Kidney epithelial cell (primary cell): ENCODE measurements around the gene UBD. TPM values are rescaled to one million over a fixed set of nuclear protein-coding genes. Genes with fewer than 3 reads are reported as not detected.

Experiments used
- DNase-seq: peaks from one replicate; pipeline ENCODE4 v3.0.0-alpha.2; 2010; ENCODE audit warnings: low read depth
- H3K27me3 ChIP-seq: 2 replicates; pipeline ENCODE4 v1.6.0; 2011; ENCODE audit warnings: low read length; ENCODE audit not compliant: control insufficient read depth, insufficient read depth
- H3K36me3 ChIP-seq: 2 replicates; pipeline ENCODE4 v1.5.1; 2011; ENCODE audit warnings: low read length; ENCODE audit not compliant: control insufficient read depth, insufficient read depth
- H3K4me3 ChIP-seq: 2 replicates; pipeline ENCODE4 v1.5.1; 2011; ENCODE audit warnings: low read depth, mild to moderate bottlenecking, control low read depth, low read length
- total RNA-seq: library from RNA; depleted of rRNA; stranded (reverse); fragments of >200 nt; gene quantifications from 2 replicates; pipeline ENCODE4 v1.2.3, GENCODE V29; 2015
- TF ChIP-seq, protein P1 (sequence below): IDR thresholded peaks from 2 replicates; pipeline ENCODE4 v1.5.1; 2011; ENCODE audit warnings: mild to moderate bottlenecking, moderate library complexity, low read length, control low read depth, inconsistent platforms; ENCODE audit not compliant: insufficient read depth, poor library complexity, severe bottlenecking

The UBD gene
- total RNA-seq, 1 donor from 2014 or later, result 9.4 TPM

DNA sequence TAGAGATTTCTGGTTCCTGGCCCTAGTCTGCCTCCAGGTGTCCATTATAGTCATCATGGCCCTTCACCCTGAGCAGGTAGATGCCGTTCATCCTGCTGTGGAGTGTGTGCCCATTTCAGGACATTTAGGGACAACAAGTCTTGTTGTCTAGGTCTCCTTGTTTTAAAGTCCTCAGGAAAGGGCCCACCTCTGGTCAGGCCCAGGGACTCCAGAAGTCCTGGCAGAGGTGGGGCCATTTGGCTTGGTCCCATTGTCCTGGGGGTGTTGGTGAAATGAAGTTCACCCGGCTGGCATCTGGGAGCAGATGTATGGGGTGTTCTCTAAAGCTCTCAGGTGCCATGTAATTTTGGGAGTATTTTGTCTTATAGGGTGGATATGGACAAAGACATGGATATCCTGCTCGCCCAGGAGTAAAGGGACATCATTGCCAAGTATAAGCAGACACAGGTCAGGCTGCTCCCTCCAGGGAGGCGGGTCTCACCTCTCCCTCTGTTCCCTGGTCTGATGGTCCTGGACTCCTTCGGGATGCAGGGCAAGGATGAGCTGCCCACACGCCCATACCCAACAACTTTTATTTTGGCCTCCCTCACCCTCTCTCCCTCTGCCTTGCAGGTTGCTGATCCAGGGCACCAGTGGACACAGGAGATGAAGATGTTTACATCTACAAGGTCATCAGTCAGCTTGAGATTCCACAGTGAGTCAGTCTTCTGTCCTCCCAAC, 40.1 kb downstream of the UBD start:
- TF ChIP-seq, protein P1, sequence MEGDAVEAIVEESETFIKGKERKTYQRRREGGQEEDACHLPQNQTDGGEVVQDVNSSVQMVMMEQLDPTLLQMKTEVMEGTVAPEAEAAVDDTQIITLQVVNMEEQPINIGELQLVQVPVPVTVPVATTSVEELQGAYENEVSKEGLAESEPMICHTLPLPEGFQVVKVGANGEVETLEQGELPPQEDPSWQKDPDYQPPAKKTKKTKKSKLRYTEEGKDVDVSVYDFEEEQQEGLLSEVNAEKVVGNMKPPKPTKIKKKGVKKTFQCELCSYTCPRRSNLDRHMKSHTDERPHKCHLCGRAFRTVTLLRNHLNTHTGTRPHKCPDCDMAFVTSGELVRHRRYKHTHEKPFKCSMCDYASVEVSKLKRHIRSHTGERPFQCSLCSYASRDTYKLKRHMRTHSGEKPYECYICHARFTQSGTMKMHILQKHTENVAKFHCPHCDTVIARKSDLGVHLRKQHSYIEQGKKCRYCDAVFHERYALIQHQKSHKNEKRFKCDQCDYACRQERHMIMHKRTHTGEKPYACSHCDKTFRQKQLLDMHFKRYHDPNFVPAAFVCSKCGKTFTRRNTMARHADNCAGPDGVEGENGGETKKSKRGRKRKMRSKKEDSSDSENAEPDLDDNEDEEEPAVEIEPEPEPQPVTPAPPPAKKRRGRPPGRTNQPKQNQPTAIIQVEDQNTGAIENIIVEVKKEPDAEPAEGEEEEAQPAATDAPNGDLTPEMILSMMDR, result no peak
- DNase-seq, result no peak
- Histone ChIP-seq H3K27me3 (no peaks in the 10 kb centered on the region), H3K4me3 (no peak overlapping the region), H3K36me3 (no peaks in the 10 kb centered on the region)

DNA sequence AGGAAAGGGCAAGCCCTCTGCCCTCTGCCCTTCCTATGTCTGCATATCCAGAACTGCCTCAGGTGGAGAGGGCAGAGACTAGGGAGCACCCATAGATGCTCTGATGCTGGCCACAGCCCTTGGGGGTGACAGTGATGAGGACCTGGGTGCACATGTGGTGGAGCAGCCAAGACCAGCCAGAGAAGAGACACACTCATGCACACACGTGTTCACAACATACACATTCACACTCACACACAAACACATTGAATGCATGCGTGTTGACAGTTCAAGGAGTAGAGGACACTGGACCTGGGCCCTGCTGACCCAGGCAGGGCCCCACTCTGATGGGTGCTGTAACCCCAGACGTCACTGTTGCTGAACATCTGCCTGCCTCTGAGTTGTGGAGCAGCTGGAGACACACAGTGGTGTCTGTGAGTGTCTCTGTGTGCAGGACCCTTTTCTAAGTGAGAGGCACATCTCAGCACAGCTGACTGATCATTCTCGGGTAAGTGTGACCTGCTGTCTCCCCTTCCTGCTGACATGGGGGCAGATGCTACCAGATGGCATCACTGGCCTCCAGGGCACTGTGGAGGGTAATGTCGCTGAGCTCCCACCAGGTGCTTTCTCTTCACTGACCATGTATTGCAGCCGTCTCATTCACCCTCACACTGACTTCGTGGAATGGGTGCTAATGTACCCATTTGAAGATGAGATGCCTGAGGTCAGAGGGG, 41.6 kb downstream of the UBD start:
- no peaks in the 10 kb centered on the region for H3K27me3 ChIP-seq
- TF ChIP-seq, protein P1, result no peak

DNA sequence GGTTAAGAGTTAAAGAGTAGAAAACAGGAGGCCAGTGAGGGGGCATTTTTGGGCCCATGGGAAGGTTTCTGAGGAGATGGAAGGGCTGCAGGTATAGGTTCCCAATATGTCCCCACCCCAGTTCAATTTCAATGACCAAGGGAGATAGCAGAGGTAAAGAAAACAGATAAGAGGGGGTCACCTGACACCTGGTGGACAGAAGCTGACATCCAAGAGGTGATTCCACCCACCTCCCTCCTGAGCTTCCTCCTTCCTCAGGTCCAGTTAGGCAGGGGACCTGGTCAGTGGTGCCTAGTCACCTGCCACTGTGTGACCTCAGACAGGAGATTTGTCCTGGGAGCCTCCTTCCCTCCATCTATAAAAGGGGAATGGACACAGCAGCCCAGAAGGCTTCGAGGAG, 42.3 kb downstream of the UBD start:
- Histone ChIP-seq H3K4me3 (no peak overlapping the region), H3K27me3 (no peaks in the 10 kb centered on the region), H3K36me3 (no peaks in the 10 kb centered on the region)
- TF ChIP-seq, protein P1, result no peak
- no peak for DNase-seq

More for the DNA sequence above, 41.6 kb downstream of the UBD start:
- no peaks in the 10 kb centered on the region for H3K36me3 ChIP-seq
- no peak for DNase-seq
- H3K4me3 ChIP-seq, result no peak overlapping the region

DNA sequence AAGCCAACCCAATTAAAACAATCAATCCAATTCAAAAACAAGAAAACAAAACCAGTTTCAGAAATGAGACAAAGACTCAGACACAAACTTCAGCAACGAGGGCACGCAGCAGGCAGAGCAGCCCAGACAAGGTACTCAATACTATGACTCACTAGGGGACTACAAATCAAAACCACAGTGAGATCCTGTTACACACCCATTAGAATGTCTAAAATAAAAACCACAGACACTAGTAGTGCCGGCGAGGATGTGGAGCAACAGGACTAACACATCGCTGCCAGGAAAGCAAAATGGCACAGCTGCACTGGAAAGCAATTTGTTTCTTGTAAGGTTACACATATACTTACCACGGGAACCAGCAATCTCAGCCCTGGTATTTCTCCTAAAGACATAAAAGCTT, 43.4 kb downstream of the UBD start:
- TF ChIP-seq, protein P1, result no peak
- Histone ChIP-seq H3K36me3 (no peaks in the 10 kb centered on the region), H3K4me3 (no peak overlapping the region), H3K27me3 (no peaks in the 10 kb centered on the region)
- DNase-seq, result peak; percentile 32

DNA sequence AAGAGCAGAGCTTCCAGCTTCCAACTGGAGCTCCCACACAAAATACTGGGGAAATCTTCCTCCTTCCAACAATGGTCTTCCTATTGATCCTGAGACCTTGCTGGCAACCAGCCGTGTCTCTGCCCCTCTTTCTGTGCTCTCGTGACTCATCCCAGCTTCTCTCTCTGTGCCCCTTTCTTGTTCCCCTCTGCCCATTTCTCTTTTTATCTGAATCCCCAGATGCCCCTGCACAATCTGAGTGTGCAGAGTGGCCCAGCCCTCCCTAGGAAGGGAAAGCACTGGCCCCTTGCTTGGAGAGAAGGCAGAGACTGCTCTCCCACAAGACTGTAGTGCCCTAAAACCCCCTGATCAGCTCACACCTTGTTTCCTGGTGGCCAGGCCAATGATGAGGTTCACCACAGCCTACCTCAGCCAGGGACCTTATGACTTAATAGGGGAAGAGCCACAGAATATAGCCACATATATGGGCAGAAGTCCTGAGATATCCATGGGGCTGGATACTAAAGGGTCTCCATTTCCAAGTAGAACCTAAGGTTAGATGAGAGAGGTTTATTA, 48.7 kb downstream of the UBD start:
- Histone ChIP-seq H3K36me3 (no peaks in the 10 kb centered on the region), H3K4me3 (no peak overlapping the region), H3K27me3 (no peaks in the 10 kb centered on the region)
- no peak for DNase-seq
- TF ChIP-seq, protein P1, result no peak

DNA sequence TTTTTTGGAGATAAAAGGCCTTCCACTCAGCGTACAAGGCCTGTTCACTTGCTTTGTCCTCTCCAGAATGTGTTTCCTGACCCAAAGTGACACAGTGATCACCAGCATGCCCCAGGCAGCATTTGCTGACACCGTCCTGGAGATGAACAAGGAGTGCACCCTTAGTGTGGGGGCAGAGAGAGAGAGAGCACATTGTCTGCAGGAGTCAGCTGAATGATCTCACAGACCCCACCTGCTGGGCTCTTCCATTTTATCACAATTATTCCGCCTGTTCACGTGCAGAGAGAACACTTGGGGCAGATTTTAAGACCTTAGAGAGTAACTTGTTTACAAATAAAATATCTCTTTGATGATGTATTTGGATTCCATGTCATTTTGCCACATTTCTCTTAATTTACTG, 49.3 kb downstream of the UBD start:
- Histone ChIP-seq H3K4me3 (no peak overlapping the region), H3K27me3 (no peaks in the 10 kb centered on the region), H3K36me3 (no peaks in the 10 kb centered on the region)
- DNase-seq, result no peak
- TF ChIP-seq, protein P1, result no peak
